PC-9 (cell line): ENCODE measurements around the gene ALKBH2. TPM values are rescaled to one million over a fixed set of nuclear protein-coding genes. Genes with fewer than 3 reads are reported as not detected.
"Not testable (repeated sequence)": the region's sequence is repeated elsewhere in the genome, so short reads cannot be mapped to it uniquely, and the experiment has no call there.

Source experiments
- BruUV-seq: library from RNA; stranded (reverse); fragments of 400-500 nt; replicated peaks from 2 replicates; lab custom pipeline; 2021; lab: Mats Ljungman, UMichigan
- CTCF ChIA-PET: fragments of 300-600 bp; sonication (Branson Sonifier 250); formaldehyde crosslinking; loops from one replicate; lab custom pipeline; 2022; ENCODE audit warnings: antibody characterized with exemption; lab: Charles Lee
- POLR2A ChIA-PET: fragments of 300-600 bp; sonication (Branson Sonifier 250); formaldehyde crosslinking; loops from one replicate; lab custom pipeline; 2022; ENCODE audit warnings: antibody characterized with exemption; ENCODE audit not compliant: unreplicated experiment; lab: Charles Lee
- DNase-seq, 2 experiments: peaks; one replicate each; pipeline versions ENCODE4 v3.0.0 to v3.0.0-alpha.2; 2015 to 2022; ENCODE audit warnings: mixed read lengths in 1 of 2
- H2AFZ ChIP-seq: fragments of 200-600 bp; sonication (generic); 2 replicates; pipeline ENCODE4 v1.8.1; 2017; ENCODE audit warnings: antibody characterized with exemption
- H3F3A ChIP-seq: fragments of 200-600 bp; sonication (generic); 2 replicates; pipeline ENCODE4 v1.8.1; 2017; ENCODE audit warnings: antibody characterized with exemption, mild to moderate bottlenecking, low read depth; ENCODE audit not compliant: insufficient read depth
- H3K27ac ChIP-seq: fragments of 200-600 bp; sonication (generic); 2 replicates; pipeline ENCODE4 v1.6.1; 2016; ENCODE audit warnings: mixed run types
- H3K27me3 ChIP-seq: fragments of 200-600 bp; sonication (generic); 2 replicates; pipeline ENCODE4 v1.6.1; 2016; ENCODE audit warnings: low read depth, mixed run types; ENCODE audit not compliant: insufficient read depth
- H3K36me3 ChIP-seq: fragments of 200-600 bp; sonication (generic); 2 replicates; pipeline ENCODE4 v1.6.1; 2016; ENCODE audit warnings: low read depth, mixed run types
- H3K4me1 ChIP-seq: fragments of 200-600 bp; sonication (generic); replicated peaks from 2 replicates; pipeline ENCODE4 v1.6.1; 2016; ENCODE audit warnings: mixed run types; ENCODE audit not compliant: insufficient read depth
- H3K4me2 ChIP-seq: fragments of 200-600 bp; sonication (generic); 2 replicates; pipeline ENCODE4 v1.6.1; 2017; ENCODE audit warnings: mixed run types
- H3K4me3 ChIP-seq: fragments of 200-600 bp; sonication (generic); 2 replicates; pipeline ENCODE4 v1.6.1; 2016; ENCODE audit warnings: mixed run types
- H3K79me2 ChIP-seq: fragments of 200-600 bp; sonication (generic); 2 replicates; pipeline ENCODE4 v1.6.1; 2017; ENCODE audit warnings: low read depth, mixed run types
- H3K9me2 ChIP-seq: fragments of 200-600 bp; sonication (generic); 2 replicates; pipeline ENCODE4 v1.8.1; 2017; ENCODE audit warnings: mild to moderate bottlenecking; ENCODE audit not compliant: insufficient read depth
- H3K9me3 ChIP-seq: fragments of 200-600 bp; sonication (generic); 2 replicates; pipeline ENCODE4 v1.8.1; 2016; ENCODE audit warnings: low read depth; ENCODE audit not compliant: insufficient read depth
- H4K20me1 ChIP-seq: fragments of 200-600 bp; sonication (generic); 2 replicates; pipeline ENCODE4 v1.8.1; 2017; ENCODE audit not compliant: insufficient read depth
- CTCF ChIP-seq: fragments of 200-600 bp; sonication (generic); conservative IDR thresholded peaks from 2 replicates; pipeline ENCODE4 v1.6.1; 2017; ENCODE audit warnings: mixed run types, antibody characterized with exemption, mild to moderate bottlenecking, moderate library complexity
- EZH2 ChIP-seq: fragments of 200-600 bp; sonication (generic); IDR thresholded peaks from 2 replicates; pipeline ENCODE4 v1.8.0; 2017; ENCODE audit warnings: antibody characterized with exemption, low read depth
- intact Hi-C: fragments of 100-400 bp; cut with micrococcal nuclease; formaldehyde crosslinking; loops from one replicate; pipeline ENCODE4 v1.10.0; 2022; ENCODE audit not compliant: unreplicated experiment
- total RNA-seq: library from RNA; stranded (reverse); gene quantifications from 2 replicates; pipeline ENCODE4 v1.2.3, GENCODE V29; 2021

The ALKBH2 gene
- total RNA-seq, 1 experiment from 2014 or later = 14.9 TPM

GRCh38 chr12:109054520-109054919, 38.8 kb downstream of the ALKBH2 start:
- POLR2A ChIA-PET = interaction anchor here (0.6 kb wide), 1 partner anchor 17 kb away, joined by 4 read pairs; no protein-coding TSS in a partner anchor
- H3K9me2 ChIP-seq = no peaks in the 10 kb centered on the region
- no peak overlapping the region for H3K27ac ChIP-seq
- no peak overlapping the region for H3K4me3 ChIP-seq
- no peaks in the 10 kb centered on the region for H3K9me3 ChIP-seq
- peaks cover 11% of the 10 kb centered on the region; the same call in 1 of the 2 replicates for H3K4me1 ChIP-seq
- CTCF ChIA-PET = no interaction called here
- H3K4me2 ChIP-seq = no peak overlapping the region
- no TSS peak for BruUV-seq
- intact Hi-C loops = loop anchor here (5.0 kb wide), 1 partner anchor 197 kb away; the partner anchor contains the start of gene SSH1
- no peaks in the 10 kb centered on the region for H4K20me1 ChIP-seq
- H3K79me2 ChIP-seq = no peaks in the 10 kb centered on the region
- no peak for DNase-seq
- TF ChIP-seq CTCF = no peak
- TF ChIP-seq EZH2 = no peak
- H3F3A ChIP-seq = no peaks in the 10 kb centered on the region
- no peak overlapping the region for H2AFZ ChIP-seq
- H3K27me3 ChIP-seq = no peaks in the 10 kb centered on the region
- H3K36me3 ChIP-seq = no peaks in the 10 kb centered on the region

GRCh38 chr12:109054124-109054513, 39.2 kb downstream of the ALKBH2 start:
- peaks cover 11% of the 10 kb centered on the region; the same call in 1 of the 2 replicates for H3K4me1 ChIP-seq
- H3K9me3 ChIP-seq, H3K27me3 ChIP-seq, H2AFZ ChIP-seq, BruUV-seq, H3K36me3 ChIP-seq, H3K27ac ChIP-seq, DNase-seq, H3F3A ChIP-seq, CTCF ChIA-PET, H3K9me2 ChIP-seq, H3K79me2 ChIP-seq, H4K20me1 ChIP-seq: not testable (repeated sequence)
- POLR2A ChIA-PET = interaction anchor here (0.6 kb wide), 1 partner anchor 17 kb away, joined by 4 read pairs; no protein-coding TSS in a partner anchor
- peak overlapping the region; percentile 79; the same call in 1 of the 2 replicates for H3K4me3 ChIP-seq
- H3K4me2 ChIP-seq = peak overlapping the region; percentile 80
- intact Hi-C loops = loop anchor here (5.0 kb wide), 1 partner anchor 197 kb away; the partner anchor contains the start of gene SSH1

- no peak overlapping the region for H3K27ac ChIP-seq
- H3K4me3 ChIP-seq = peak overlapping the region; percentile 79
- DNase-seq = no peak
- BruUV-seq = TSS peak; percentile 45
- intact Hi-C loops = loop anchor here (5.0 kb wide), 1 partner anchor 196 kb away; the partner anchor contains the start of gene SSH1
- peaks cover 11% of the 10 kb centered on the region; the same call in 1 of the 2 replicates for H3K4me1 ChIP-seq
- H4K20me1 ChIP-seq = no peaks in the 10 kb centered on the region
- H3F3A ChIP-seq = no peaks in the 10 kb centered on the region
- H3K79me2 ChIP-seq = no peaks in the 10 kb centered on the region
- H3K36me3 ChIP-seq = no peaks in the 10 kb centered on the region
- TF ChIP-seq CTCF (no peak), EZH2 (no peak)
- ChIA-PET CTCF (interaction anchor here (0.6 kb wide), 1 partner anchor 24 kb away, joined by 3 read pairs; no protein-coding TSS in a partner anchor), POLR2A (interaction anchor here (0.6 kb wide), 1 partner anchor 18 kb away, joined by 4 read pairs; no protein-coding TSS in a partner anchor)
- H2AFZ ChIP-seq = peak overlapping the region; percentile 94
- no peaks in the 10 kb centered on the region for H3K9me3 ChIP-seq
- no peaks in the 10 kb centered on the region for H3K27me3 ChIP-seq
- peak overlapping the region; percentile 80 for H3K4me2 ChIP-seq
- H3K9me2 ChIP-seq = no peaks in the 10 kb centered on the region
Observed at GRCh38 chr12:109053382-109054123, 39.7 kb downstream of the ALKBH2 start.
